K562 (cell line): ENCODE results near the gene ZNF628. TPM values are rescaled to one million over a fixed set of nuclear protein-coding genes. Genes with fewer than 3 reads are reported as not detected.

Source experiments
- ATAC-seq: fragments of 200-7000 bp; cut with Tn5 transposase; 3 replicates; pipeline ENCODE4 v1.9.1; 2020; ENCODE audit warnings: moderate library complexity
- BruUV-seq: library from RNA; stranded (reverse); fragments of 400-500 nt; replicated peaks from 2 replicates; lab custom pipeline; 2021; lab: Mats Ljungman, UMichigan
- CTCF ChIA-PET: fragments of 300-600 bp; formaldehyde crosslinking; extraction: SDS; loops from one replicate; lab custom pipeline; 2021; ENCODE audit warnings: low intra/inter-chr PET ratio; lab: Yijun Ruan, JAX
- POLR2A ChIA-PET: fragments of 300-600, 350-650 bp; sonication (Branson Sonifier 250); formaldehyde crosslinking; extraction: SDS; loops from one replicate; lab custom pipeline; 2021; ENCODE audit warnings: antibody characterized with exemption, inconsistent platforms; lab: Yijun Ruan, JAX
- DNase-seq, 4 experiments: peaks; one replicate each; pipeline versions ENCODE4 v3.0.0 to v3.0.0-alpha.2; 2011 to 2018; ENCODE audit warnings: low spot score in 3 of 4, mixed read lengths in 3 of 4; ENCODE audit errors: extremely low read depth in 1 of 4
- FAIRE-seq: peaks from 2 replicates; lab custom pipeline; 2011; peaks lifted over from hg19 to GRCh38; lab: Jason Lieb, UNC
- H2AFZ ChIP-seq: 2 replicates; pipeline ENCODE4 v1.6.0; 2011; ENCODE audit warnings: low read depth, low read length, control low read depth, inconsistent platforms
- H3K27ac ChIP-seq: fragments of 200-600 bp; 3 replicates; pipeline ENCODE4 v1.8.0; 2011; ENCODE audit warnings: low read depth, mild to moderate bottlenecking, control low read depth, inconsistent platforms, low read length, moderate library complexity, mixed read lengths; ENCODE audit errors: extremely low read depth
- H3K27me3 ChIP-seq, 2 experiments: fragments of 300-600 bp in 1 of 2; 2 replicates in 1 of 2; 3 replicates in 1 of 2; pipeline versions ENCODE4 v1.6.0 to v1.8.0; 2011; ENCODE audit warnings: inconsistent platforms in 2 of 2, low read length in 2 of 2, mild to moderate bottlenecking in 1 of 2, mixed read lengths in 1 of 2, moderate library complexity in 1 of 2; ENCODE audit not compliant: control insufficient read depth in 2 of 2, insufficient read depth in 2 of 2
- H3K36me3 ChIP-seq: fragments of 300-600 bp; 3 replicates; pipeline ENCODE4 v1.8.0; 2011; ENCODE audit warnings: mild to moderate bottlenecking, low read length, inconsistent platforms; ENCODE audit not compliant: control insufficient read depth, insufficient read depth
- H3K4me1 ChIP-seq, 2 experiments: fragments of 200-600 bp in 1 of 2; replicated peaks in 1 of 2; 2 replicates in 1 of 2; 3 replicates in 1 of 2; pipeline versions ENCODE4 v1.5.1 to v1.8.0; 2011; ENCODE audit warnings: inconsistent platforms in 2 of 2, low read length in 2 of 2, mild to moderate bottlenecking in 1 of 2, mixed read lengths in 1 of 2, moderate library complexity in 1 of 2; ENCODE audit not compliant: control insufficient read depth in 2 of 2, insufficient read depth in 2 of 2
- H3K4me2 ChIP-seq: 2 replicates; pipeline ENCODE4 v1.6.1; 2011; ENCODE audit warnings: low read length, control low read depth, inconsistent platforms, mixed read lengths; ENCODE audit not compliant: insufficient read depth
- H3K4me3 ChIP-seq: fragments of 200-600 bp; sonication (generic), shearing (Covaris generic); 2 replicates; pipeline ENCODE4 v1.5.1; 2016; ENCODE audit warnings: control low read depth, inconsistent platforms
- H3K79me2 ChIP-seq: fragments of 200-600 bp; 3 replicates; pipeline ENCODE4 v1.8.0; 2011; ENCODE audit warnings: low read length, inconsistent platforms; ENCODE audit not compliant: control insufficient read depth, insufficient read depth
- H3K9ac ChIP-seq, 2 experiments: 2 replicates each; pipeline versions ENCODE4 v1.6.0 to v1.6.1; 2011; ENCODE audit warnings: low read depth in 2 of 2, low read length in 2 of 2, control low read depth in 1 of 2, inconsistent platforms in 1 of 2, mild to moderate bottlenecking in 1 of 2, mixed read lengths in 1 of 2; ENCODE audit not compliant: insufficient read depth in 1 of 2
- H3K9me1 ChIP-seq: one replicate; pipeline ENCODE4 v1.6.0; 2011; ENCODE audit warnings: inconsistent platforms, mild to moderate bottlenecking, low read length, moderate library complexity; ENCODE audit not compliant: control insufficient read depth, insufficient read depth
- H3K9me3 ChIP-seq: replicated peaks from 2 replicates; pipeline ENCODE4 v1.5.1; 2011; ENCODE audit warnings: low read depth, low read length, inconsistent platforms; ENCODE audit not compliant: control insufficient read depth, insufficient read depth
- H4K20me1 ChIP-seq: replicated peaks from 2 replicates; pipeline ENCODE4 v1.6.1; 2011; ENCODE audit warnings: low read length, inconsistent platforms, mixed read lengths; ENCODE audit not compliant: control insufficient read depth, insufficient read depth
- ARID4B ChIP-seq: sonication (generic); formaldehyde crosslinking; IDR thresholded peaks from 2 replicates; pipeline ENCODE4 v1.8.0; 2022; ENCODE audit warnings: mild to moderate bottlenecking, missing genetic modification reagents
- C11orf30 ChIP-seq: fragments of 450-650 bp; IDR thresholded peaks from 2 replicates; pipeline ENCODE4 v1.6.1; 2016; ENCODE audit warnings: low read depth, mild to moderate bottlenecking
- GABPB1 ChIP-seq: sonication (generic); formaldehyde crosslinking; IDR thresholded peaks from 2 replicates; pipeline ENCODE4 v1.8.0; 2022; ENCODE audit warnings: mild to moderate bottlenecking, missing genetic modification reagents
- MXI1 ChIP-seq: IDR thresholded peaks from 2 replicates; pipeline ENCODE4 v1.6.1; 2011; ENCODE audit warnings: low read depth, mild to moderate bottlenecking, improper control_type of control experiment, low read length
- MYC ChIP-seq, 2 experiments: fragments of 250-450 bp in 1 of 2; sonication (Bioruptor Pico) in 1 of 2; IDR thresholded peaks; 2 replicates each; pipeline versions ENCODE4 v1.5.1 to v1.6.1; 2012 to 2021; ENCODE audit warnings: low read depth in 2 of 2, borderline replicate concordance in 1 of 2, improper control_type of control experiment in 1 of 2, low read length in 1 of 2, mild to moderate bottlenecking in 1 of 2, moderate library complexity in 1 of 2
- SOX6 ChIP-seq: fragments of 450-650 bp; IDR thresholded peaks from 2 replicates; pipeline ENCODE4 v1.6.1; 2014; ENCODE audit warnings: mild to moderate bottlenecking
- YY1 ChIP-seq, 3 experiments: IDR thresholded peaks; 2 replicates each; pipeline ENCODE4 v1.6.1; 2011; ENCODE audit warnings: low read length in 2 of 3, mild to moderate bottlenecking in 2 of 3, moderate library complexity in 2 of 3, borderline replicate concordance in 1 of 3, control low read depth in 1 of 3, low read depth in 1 of 3; ENCODE audit not compliant: insufficient read depth in 3 of 3, insufficient replicate concordance in 2 of 3, control insufficient read depth in 1 of 3, insufficient read length in 1 of 3; ENCODE audit errors: extremely low read depth in 1 of 3
- ZNF175 ChIP-seq: fragments of 200-800 bp; sonication (Bioruptor generic); IDR thresholded peaks from 2 replicates; pipeline ENCODE4 v1.6.1; 2016; ENCODE audit warnings: low read depth, mild to moderate bottlenecking, missing genetic modification characterization, missing compliant biosample characterization
- ZNF224 ChIP-seq: sonication (generic); formaldehyde crosslinking; IDR thresholded peaks from 2 replicates; pipeline ENCODE4 v1.8.0; 2022; ENCODE audit warnings: mild to moderate bottlenecking, missing genetic modification reagents
- ZNF780A ChIP-seq: fragments of 250-450 bp; sonication (Bioruptor Pico); IDR thresholded peaks from 2 replicates; pipeline ENCODE4 v1.5.0; 2021; ENCODE audit warnings: mild to moderate bottlenecking
- WGBS: fragments of 100-300 bp; shearing (Covaris generic); methylation state at CpG from one replicate; pipeline ENCODE4 v1.1.6; 2016; ENCODE audit warnings: low coverage, mixed read lengths; ENCODE audit not compliant: insufficient coverage; ENCODE audit errors: missing lambda C conversion rate; 5-methylcytosine and 5-hydroxymethylcytosine counted together
- in situ Hi-C: fragments of 300-500 bp; cut with MboI; formaldehyde crosslinking; loops from 4 replicates; pipeline ENCODE4 v1.15.0; 2018; ENCODE audit warnings: inconsistent platforms, mixed read lengths
- intact Hi-C: fragments of 100-400 bp; cut with micrococcal nuclease; formaldehyde crosslinking; loops from 2 replicates; pipeline ENCODE4 v1.14.2; 2022
- polyA plus RNA-seq, 8 experiments: library from polyadenylated mRNA; depleted of rRNA in 4 of 8; stranded (reverse) in 5 of 8; unstranded in 3 of 8; fragments of >200 nt; fragmentation: Nextera tagmentation in 2 of 8; fragmentation: Illumina TruSeq in 1 of 8; extraction: Ambion mirVana in 2 of 8; extraction: Trizol in 1 of 8; gene quantifications; 2 replicates each; pipeline versions ENCODE4 v1.2.1 to v1.2.3, GENCODE V29; 2011 to 2014; ENCODE audit warnings: inconsistent platforms in 1 of 8, missing spikeins in 1 of 8
- total RNA-seq, 7 experiments: library from RNA; depleted of rRNA in 6 of 7; stranded (reverse); fragments of >200 nt in 6 of 7; fragmentation: Illumina TruSeq in 2 of 7; extraction: Trizol in 2 of 7; gene quantifications; 2 replicates each; pipeline versions ENCODE4 v1.2.1 to v1.2.3, GENCODE V29; 2011 to 2021; ENCODE audit warnings: low replicate concordance in 1 of 7

The ZNF628 gene
- total and polyA plus RNA-seq, 9 of the 15 experiments (the other 6 are each of a cell fraction or from before 2014, with no cell fraction given), result 0.13 to 13.6 (median 2.2) TPM; not detected in 3

- no peak for TF ChIP-seq ARID4B
Measured at GRCh38 chr19:55481148-55481793, 4.9 kb downstream of the ZNF628 start (continued).

GRCh38 chr19:55481794-55482155, 5.4 kb downstream of the ZNF628 start:
- peaks cover 32% of the 10 kb centered on the region for H3K36me3 ChIP-seq
- H3K4me3 ChIP-seq, result no peak overlapping the region
- DNase-seq, result no peak
- no peak overlapping the region for H3K4me2 ChIP-seq
- whole genome bisulfite sequencing, result no CpG with 5 or more reads among the region's 40 CpGs
- H3K79me2 ChIP-seq, result peaks cover 31% of the 10 kb centered on the region
- CTCF ChIA-PET, result no interaction called here
- H3K9me1 ChIP-seq, result no peaks in the 10 kb centered on the region
- FAIRE-seq, result no peak
- in situ Hi-C loops (no loop called here), intact Hi-C loops (no loop called here)
- peaks cover 20 to 64% of the 10 kb centered on the region in 2 experiments for H3K4me1 ChIP-seq
- no TSS peak for BruUV-seq
- POLR2A ChIA-PET, result no interaction called here
- H3K9me3 ChIP-seq, result no peaks in the 10 kb centered on the region
- TF ChIP-seq ZNF224 (CRISPR knock-in tag) (no peak), ZNF780A (CRISPR knock-in tag) (no peak), GABPB1 (no peak), C11orf30 (no peak), MYC (IDR thresholded peaks at IDR 0.05; ENCODE audit: low read depth, low read length) (no peak), MYC (CRISPR knock-in tag; IDR thresholded peaks at IDR 0.05; ENCODE audit: borderline replicate concordance, low read depth) (no peak), YY1 (IDR thresholded peaks at IDR 0.05; ENCODE audit: borderline replicate concordance in 1 of 3, control insufficient read depth in 1 of 3, extremely low read depth in 1 of 3, insufficient read depth in 3 of 3, insufficient read length in 1 of 3, insufficient replicate concordance in 2 of 3, low read depth in 1 of 3, low read length in 2 of 3) (no peak), MXI1 (no peak), SOX6 (no peak), ZNF175 (CRISPR knock-in tag) (no peak)
- no peaks in the 10 kb centered on the region for H4K20me1 ChIP-seq
- no peak overlapping the region for H2AFZ ChIP-seq
- H3K9ac ChIP-seq, result no peak overlapping the region
- no peaks in the 10 kb centered on the region for H3K27me3 ChIP-seq
- no peak for ATAC-seq
- no peak overlapping the region for H3K27ac ChIP-seq
